Nephron (organoid): ENCODE data around the gene HPS3.
A peak's percentile ranks its signal among the peaks of the same experiment; 100 is the strongest.
"Not testable (repeated sequence)": the region's sequence is repeated elsewhere in the genome, so short reads cannot be mapped to it uniquely, and the experiment has no call there.

Experiments used
- H3K27ac Mint-ChIP-seq, 3 experiments: 2 replicates each; pipeline ENCODE4 v1.8.0; 2020; ENCODE audit warnings: mixed read lengths in 3 of 3, mild to moderate bottlenecking in 2 of 3, moderate library complexity in 1 of 3
- H3K27me3 Mint-ChIP-seq: 2 replicates; pipeline ENCODE4 v1.8.0; 2021; ENCODE audit warnings: low read depth, mild to moderate bottlenecking, moderate library complexity, mixed read lengths
- H3K36me3 Mint-ChIP-seq: 2 replicates; pipeline ENCODE4 v1.8.0; 2020; ENCODE audit warnings: low read depth, mixed read lengths
- H3K4me1 Mint-ChIP-seq: 2 replicates; pipeline ENCODE4 v1.8.0; 2020; ENCODE audit warnings: mixed read lengths
- H3K4me3 Mint-ChIP-seq, 3 experiments: 2 replicates each; pipeline ENCODE4 v1.8.0; 2020; ENCODE audit warnings: mild to moderate bottlenecking in 3 of 3, mixed read lengths in 3 of 3, moderate library complexity in 2 of 3
- H3K9me3 Mint-ChIP-seq: 2 replicates; pipeline ENCODE4 v1.8.0; 2020; ENCODE audit warnings: mixed read lengths
- TF ChIP-seq, protein P1 (sequence below), 3 experiments: fragments of 200-600 bp; sonication (generic); IDR thresholded peaks; one replicate each; pipeline ENCODE4 v1.5.0; 2021; ENCODE audit warnings: antibody characterized with exemption in 3 of 3; ENCODE audit not compliant: unreplicated experiment in 3 of 3

HPS3 gene

DNA sequence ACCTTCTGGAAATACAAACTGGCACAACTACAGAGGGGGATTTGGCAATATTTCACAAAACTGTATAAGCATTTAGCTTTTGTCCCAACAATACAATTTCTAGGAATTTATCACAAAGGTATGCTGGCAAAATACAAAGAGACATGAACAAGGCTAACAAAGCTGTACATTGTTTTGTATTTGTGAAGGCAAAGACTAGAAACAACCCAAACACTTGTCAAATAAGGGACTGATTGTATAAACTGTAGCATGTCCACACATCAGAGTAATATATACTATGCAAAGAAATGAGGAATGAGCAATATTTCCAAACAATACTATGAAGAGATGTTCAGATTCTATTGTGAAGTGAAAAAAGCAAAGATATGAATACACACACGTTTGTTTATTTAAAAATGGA, 65.8 kb downstream of the HPS3 start:
- TF ChIP-seq, protein P1, sequence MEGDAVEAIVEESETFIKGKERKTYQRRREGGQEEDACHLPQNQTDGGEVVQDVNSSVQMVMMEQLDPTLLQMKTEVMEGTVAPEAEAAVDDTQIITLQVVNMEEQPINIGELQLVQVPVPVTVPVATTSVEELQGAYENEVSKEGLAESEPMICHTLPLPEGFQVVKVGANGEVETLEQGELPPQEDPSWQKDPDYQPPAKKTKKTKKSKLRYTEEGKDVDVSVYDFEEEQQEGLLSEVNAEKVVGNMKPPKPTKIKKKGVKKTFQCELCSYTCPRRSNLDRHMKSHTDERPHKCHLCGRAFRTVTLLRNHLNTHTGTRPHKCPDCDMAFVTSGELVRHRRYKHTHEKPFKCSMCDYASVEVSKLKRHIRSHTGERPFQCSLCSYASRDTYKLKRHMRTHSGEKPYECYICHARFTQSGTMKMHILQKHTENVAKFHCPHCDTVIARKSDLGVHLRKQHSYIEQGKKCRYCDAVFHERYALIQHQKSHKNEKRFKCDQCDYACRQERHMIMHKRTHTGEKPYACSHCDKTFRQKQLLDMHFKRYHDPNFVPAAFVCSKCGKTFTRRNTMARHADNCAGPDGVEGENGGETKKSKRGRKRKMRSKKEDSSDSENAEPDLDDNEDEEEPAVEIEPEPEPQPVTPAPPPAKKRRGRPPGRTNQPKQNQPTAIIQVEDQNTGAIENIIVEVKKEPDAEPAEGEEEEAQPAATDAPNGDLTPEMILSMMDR (IDR thresholded peaks at IDR 0.05; ENCODE audit: unreplicated experiment in 3 of 3): no peak
- Mint-ChIP-seq H3K4me3 (no peak overlapping the region), H3K4me1 (peaks cover 18% of the 10 kb centered on the region), H3K9me3 (no peaks in the 10 kb centered on the region), H3K36me3 (no peaks in the 10 kb centered on the region), H3K27ac (no peak overlapping the region), H3K27me3 (peaks cover 19% of the 10 kb centered on the region)

DNA sequence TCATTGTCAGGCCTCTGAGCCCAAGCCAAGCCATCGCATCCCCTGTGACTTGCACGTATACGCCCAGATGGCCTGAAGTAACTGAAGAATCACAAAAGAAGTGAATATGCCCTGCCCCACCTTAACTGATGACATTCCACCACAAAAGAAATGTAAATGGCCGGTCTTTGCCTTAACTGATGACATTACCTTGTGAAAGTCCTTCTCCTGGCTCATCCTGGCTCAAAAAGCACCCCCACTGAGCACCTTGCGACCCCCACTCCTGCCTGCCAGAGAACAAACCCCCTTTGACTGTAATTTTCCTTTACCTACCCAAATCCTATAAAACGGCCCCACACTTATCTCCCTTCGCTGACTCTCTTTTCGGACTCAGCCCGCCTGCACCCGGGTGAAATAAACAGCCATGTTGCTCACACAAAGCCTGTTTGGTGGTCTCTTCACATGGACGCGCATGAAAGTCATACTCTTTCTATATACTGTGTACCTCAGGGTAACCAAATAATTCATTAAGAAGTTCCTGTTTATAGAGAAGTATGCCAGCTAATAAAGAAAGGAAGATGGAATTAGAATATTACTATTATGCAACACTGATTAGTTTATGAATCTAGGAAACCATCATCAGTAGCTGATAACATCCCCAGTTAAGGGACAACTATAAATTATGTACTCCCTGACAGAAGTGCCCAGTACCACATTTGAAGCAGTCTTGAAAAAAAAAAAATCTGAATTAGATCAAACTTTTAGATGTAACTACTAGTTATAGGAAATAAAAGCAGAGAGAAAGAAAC, 67.6 kb downstream of the HPS3 start:
- not testable (repeated sequence) for H3K36me3 Mint-ChIP-seq, H3K9me3 Mint-ChIP-seq
- H3K4me1 Mint-ChIP-seq: peaks cover 18% of the 10 kb centered on the region
- H3K4me3 Mint-ChIP-seq: peak overlapping the region; percentile 64 to 71 (median 66)
- H3K27me3 Mint-ChIP-seq: peaks cover 19% of the 10 kb centered on the region
- peak overlapping the region in 1 of 3 experiments; percentile 34 for H3K27ac Mint-ChIP-seq

DNA sequence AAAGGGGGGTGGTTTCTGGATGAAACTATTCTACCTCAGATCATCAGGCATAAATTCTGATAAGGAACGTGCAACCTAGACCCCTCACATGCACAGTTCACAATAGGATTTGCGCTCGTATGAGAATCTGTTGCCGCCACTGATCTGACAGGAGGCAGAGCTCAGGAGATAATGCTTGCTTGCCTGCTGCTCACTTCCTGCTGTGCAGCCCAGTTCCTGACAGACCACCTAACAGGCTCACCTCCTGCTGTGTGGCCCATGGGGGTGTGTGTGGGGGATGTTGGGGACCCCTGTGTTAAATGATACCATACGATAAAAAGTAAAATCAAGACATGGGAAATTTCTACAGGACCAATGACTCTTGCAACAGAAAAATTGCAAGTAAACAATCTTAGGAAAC, 68.2 kb downstream of the HPS3 start:
- H3K36me3 Mint-ChIP-seq: no peaks in the 10 kb centered on the region

DNA sequence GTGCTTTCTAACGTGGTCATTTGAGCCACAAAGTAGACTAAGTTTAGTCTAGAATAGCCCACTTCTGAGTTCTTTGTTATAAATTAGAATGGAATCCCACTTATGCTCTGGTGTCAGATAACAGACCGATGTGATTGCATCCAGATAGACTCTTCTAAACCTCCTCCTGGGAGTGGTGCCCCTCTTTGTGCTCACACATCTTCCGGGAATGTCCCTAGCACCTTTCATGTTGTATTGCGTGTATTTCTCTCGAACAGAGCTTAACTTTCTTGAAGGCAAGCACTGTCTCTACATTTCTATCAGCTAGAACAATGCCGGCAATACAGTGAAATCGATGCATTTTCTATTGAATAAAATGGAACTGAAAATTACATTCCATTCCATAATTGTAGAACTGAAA, 69.2 kb downstream of the HPS3 start:
- Mint-ChIP-seq H3K4me1 (peaks cover 18% of the 10 kb centered on the region), H3K4me3 (peak overlapping the region in 1 of 3 experiments; percentile 43), H3K27ac (no peak overlapping the region), H3K36me3 (no peaks in the 10 kb centered on the region), H3K9me3 (no peaks in the 10 kb centered on the region), H3K27me3 (peaks cover 19% of the 10 kb centered on the region)
- TF ChIP-seq, protein P1 (IDR thresholded peaks at IDR 0.05; ENCODE audit: unreplicated experiment in 3 of 3): no peak

More for the DNA sequence above, 68.2 kb downstream of the HPS3 start:
- Mint-ChIP-seq H3K4me3 (peak overlapping the region; percentile 64 to 71 (median 66)), H3K27me3 (peaks cover 19% of the 10 kb centered on the region), H3K27ac (peak overlapping the region in 1 of 3 experiments; percentile 45), H3K4me1 (peaks cover 18% of the 10 kb centered on the region), H3K9me3 (no peaks in the 10 kb centered on the region)
- TF ChIP-seq, protein P1 (IDR thresholded peaks at IDR 0.05; ENCODE audit: unreplicated experiment in 3 of 3): no peak

DNA sequence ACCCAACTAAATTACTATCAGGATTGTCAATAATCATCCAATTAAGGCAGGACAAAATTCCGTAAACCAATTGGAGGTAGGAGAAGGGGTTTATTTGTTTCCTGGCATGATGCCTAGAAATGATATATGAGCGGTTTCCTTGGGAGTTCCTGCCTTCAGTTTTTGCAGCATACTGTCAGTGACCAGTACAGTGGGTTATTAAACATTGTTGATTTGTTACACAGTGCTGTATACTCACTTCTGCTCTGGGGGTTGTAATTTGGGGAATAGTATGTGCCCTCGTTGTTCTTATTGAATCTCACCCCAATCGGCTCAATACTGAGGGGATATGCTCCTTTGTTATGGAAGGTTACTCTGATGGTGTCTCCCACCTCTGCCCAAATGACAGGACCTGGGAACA, 70.0 kb downstream of the HPS3 start:
- H3K4me3 Mint-ChIP-seq: no peak overlapping the region
- H3K9me3 Mint-ChIP-seq: no peaks in the 10 kb centered on the region
- TF ChIP-seq, protein P1 (IDR thresholded peaks at IDR 0.05; ENCODE audit: unreplicated experiment in 3 of 3): no peak
- H3K27ac Mint-ChIP-seq: peak overlapping the region in 2 of 3 experiments; percentile 13 to 68
- H3K4me1 Mint-ChIP-seq: peaks cover 18% of the 10 kb centered on the region
- no peaks in the 10 kb centered on the region for H3K36me3 Mint-ChIP-seq
- peaks cover 19% of the 10 kb centered on the region for H3K27me3 Mint-ChIP-seq

DNA sequence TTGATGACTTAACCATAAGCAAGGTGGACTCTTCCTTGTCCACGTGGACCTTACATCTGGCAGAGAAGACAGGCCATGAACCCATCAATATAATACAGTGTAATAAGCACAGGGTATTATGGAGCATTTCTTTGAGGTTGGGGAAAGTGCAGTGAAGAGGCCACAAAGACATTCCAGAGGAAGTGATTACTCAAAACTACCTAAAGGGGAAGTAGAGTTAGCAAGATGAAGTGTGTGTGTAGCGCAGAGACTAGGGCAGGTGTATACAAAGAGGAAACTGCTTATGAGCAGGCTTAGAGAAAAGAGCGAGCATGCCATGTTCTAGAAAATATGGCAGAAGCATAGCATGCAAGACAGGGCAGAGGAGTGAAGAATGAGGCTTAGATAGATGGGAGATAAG, 74.3 kb downstream of the HPS3 start:
- Mint-ChIP-seq H3K27ac (no peak overlapping the region), H3K4me3 (no peak overlapping the region)

More for the DNA sequence above, 74.3 kb downstream of the HPS3 start:
- Mint-ChIP-seq H3K9me3 (no peaks in the 10 kb centered on the region), H3K36me3 (no peaks in the 10 kb centered on the region), H3K27me3 (no peaks in the 10 kb centered on the region), H3K4me1 (peaks cover 7% of the 10 kb centered on the region)
- TF ChIP-seq, protein P1 (IDR thresholded peaks at IDR 0.05; ENCODE audit: unreplicated experiment in 3 of 3): no peak
